ENCODE measurements around the gene OR1D5.
"Not testable (repeated sequence)": the region's sequence is repeated elsewhere in the genome, so short reads cannot be mapped to it uniquely, and the experiment has no call there.

OR1D5 gene, protein sequence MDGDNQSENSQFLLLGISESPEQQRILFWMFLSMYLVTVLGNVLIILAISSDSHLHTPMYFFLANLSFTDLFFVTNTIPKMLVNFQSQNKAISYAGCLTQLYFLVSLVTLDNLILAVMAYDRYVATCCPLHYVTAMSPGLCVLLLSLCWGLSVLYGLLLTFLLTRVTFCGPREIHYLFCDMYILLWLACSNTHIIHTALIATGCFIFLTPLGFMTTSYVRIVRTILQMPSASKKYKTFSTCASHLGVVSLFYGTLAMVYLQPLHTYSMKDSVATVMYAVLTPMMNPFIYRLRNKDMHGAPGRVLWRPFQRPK

DNA sequence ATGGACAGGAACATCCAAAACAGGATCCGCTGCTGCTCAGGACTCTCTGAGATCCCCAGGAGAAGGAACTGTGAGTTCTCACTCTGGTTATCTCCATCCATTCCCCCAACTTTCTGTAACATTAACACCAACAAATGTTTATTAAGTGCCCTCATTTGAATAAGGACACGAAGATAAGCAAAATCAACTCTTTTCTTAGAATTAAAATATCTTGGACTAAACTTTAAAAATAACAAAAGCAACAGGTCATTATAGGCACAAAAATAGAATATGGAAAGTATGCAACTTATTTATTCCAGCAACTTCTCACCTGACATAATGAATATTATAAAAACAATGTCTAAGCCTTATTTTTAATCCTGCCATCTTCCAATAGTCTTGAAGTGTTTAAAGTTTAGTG is at the start of gene OR1D5:
Gene OR1D5, minus strand, starts transcription at position 101 of the 400 bp plus-strand sequence. Its CDS starts 0 bp downstream, at position 101.
- DNase-seq (ENCODE audit: low read depth in 2 of 2) = not testable (repeated sequence)

DNA sequence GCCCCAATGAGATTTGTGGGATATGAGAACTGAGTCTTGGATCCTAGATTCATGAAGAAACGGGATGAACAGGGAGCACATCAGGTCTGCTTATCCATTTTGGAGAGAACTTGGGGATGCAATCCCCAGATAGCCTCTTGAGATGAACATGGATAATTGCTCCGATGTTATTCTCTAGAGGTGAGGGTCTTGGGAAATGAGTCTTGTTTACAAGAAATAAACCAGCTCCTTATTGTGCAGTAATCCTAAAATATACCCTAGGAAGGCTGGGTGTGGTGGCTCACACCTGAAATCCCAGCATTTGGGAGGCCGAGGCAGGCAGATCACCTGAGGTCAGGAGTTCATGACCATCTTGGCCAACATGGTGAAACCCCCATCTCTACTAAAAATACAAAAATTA is 40.9 kb upstream of the OR1D5 start, which contains the start of gene OR1D2:
Gene OR1D2, minus strand, starts transcription at position 101 of the 400 bp plus-strand sequence. CDS start 11,426 bp downstream, outside the sequence.
- DNase-seq (ENCODE audit: low read depth in 2 of 2) = no peak

DNA sequence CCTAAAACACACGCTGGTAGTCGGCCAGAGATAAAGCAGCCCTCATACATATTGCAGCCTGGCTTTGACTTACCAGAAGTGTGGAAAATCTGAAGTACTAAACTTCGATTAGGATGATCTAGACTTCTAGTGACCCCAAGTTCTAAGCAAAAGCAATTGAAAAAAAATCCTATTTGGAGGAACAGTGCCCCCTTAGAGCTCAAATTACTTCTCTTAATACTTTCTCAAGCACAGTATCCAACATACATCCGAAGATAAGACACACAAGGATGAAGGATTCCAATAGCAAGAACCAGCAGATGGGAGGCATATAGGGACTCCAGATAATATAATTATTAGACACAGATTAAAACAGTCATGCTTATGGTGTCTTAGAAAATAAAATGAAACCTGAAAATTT is 10.4 kb upstream of the OR1D5 start:
- not testable (repeated sequence) for DNase-seq (ENCODE audit: low read depth in 2 of 2)

DNA sequence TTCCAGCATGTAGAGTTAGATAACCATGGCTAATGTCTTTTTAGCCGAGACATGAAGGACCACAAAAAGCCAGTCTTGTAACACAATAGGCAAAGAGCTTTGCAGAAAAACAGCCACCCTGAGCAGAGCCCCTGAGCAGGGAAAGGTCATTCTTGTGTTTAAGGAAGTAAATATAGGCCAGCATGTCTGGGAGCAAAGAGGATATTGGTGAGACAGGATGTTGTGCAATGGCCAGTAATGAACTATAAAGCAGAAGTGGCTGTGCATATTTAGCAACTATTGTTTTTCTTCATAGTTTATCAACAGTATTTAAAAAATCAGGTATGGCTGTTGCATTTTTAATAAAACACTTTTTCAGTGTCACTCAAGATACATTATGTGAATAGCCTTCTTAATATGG is 1.8 kb upstream of the OR1D5 start:
- DNase-seq (ENCODE audit: low read depth in 2 of 2) = not testable (repeated sequence)

DNA sequence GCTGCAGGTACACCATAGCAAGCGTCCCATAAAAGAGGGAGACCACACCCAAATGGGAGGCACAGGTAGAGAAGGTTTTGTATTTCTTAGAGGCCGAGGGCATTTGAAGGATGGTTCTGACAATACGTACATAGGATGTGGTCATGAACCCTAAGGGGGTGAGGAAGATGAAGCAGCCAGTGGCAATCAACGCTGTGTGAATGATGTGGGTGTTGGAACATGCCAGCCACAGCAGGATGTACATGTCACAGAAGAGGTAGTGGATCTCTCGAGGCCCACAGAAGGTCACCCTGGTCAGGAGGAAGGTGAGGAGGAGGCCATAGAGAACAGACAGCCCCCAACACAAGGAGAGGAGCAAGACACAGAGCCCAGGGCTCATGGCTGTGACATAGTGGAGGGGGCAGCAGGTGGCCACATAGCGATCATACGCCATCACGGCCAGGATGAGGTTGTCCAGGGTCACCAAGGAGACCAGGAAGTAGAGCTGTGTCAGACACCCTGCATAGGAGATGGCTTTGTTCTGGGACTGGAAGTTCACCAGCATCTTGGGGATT is 506 bp downstream of the OR1D5 start:
- not testable (repeated sequence) for DNase-seq (ENCODE audit: low read depth in 2 of 2)

DNA sequence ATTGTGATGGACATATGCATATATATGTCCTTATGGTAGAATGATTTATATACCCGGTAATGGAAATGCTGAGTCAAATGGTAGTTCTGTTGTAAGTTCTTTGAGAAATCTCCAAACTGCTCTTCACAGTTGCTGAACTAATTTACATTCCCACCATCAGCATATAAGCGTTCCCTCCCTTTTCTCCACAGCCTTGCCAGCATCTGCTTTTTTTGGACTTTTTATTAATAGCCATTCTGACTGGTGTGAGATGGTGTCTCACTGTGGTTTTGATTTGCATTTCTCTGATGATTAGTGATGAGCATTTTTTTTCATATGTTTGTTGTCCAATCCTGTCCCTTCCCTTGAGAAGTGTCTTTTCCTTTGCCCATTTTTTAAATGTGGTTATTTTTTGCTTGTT is 8.5 kb downstream of the OR1D5 start:
- not testable (repeated sequence) for DNase-seq (ENCODE audit: low read depth in 2 of 2)

DNA sequence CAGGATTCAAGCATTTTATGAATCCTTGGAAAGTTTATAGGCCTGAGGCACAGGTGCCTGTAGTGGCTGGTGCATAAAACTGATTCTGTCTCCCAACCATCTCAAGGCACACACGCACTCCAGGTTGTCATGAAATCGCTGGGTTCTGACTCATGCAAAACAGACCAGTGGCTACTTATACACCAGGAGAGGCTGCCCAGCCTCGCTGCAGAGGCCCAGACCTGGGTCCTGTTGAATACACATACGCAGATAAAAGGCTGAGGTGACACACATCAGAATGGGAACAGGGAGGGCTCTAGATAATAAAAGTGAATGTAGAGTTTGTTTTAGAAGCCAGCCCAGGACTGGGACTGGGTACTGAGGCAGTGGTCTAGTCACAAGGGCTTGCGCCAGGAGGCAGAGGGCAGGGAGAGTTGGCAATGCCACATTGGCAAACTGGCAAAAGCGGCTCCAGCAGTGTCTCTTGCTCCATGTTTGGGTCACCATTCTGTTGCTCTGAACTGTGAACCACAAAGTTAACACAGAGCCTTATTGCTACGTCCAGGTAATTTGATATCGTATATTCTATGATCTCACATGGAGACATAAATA is 13.6 kb downstream of the OR1D5 start:
- no peak for DNase-seq (ENCODE audit: low read depth in 2 of 2)

DNA sequence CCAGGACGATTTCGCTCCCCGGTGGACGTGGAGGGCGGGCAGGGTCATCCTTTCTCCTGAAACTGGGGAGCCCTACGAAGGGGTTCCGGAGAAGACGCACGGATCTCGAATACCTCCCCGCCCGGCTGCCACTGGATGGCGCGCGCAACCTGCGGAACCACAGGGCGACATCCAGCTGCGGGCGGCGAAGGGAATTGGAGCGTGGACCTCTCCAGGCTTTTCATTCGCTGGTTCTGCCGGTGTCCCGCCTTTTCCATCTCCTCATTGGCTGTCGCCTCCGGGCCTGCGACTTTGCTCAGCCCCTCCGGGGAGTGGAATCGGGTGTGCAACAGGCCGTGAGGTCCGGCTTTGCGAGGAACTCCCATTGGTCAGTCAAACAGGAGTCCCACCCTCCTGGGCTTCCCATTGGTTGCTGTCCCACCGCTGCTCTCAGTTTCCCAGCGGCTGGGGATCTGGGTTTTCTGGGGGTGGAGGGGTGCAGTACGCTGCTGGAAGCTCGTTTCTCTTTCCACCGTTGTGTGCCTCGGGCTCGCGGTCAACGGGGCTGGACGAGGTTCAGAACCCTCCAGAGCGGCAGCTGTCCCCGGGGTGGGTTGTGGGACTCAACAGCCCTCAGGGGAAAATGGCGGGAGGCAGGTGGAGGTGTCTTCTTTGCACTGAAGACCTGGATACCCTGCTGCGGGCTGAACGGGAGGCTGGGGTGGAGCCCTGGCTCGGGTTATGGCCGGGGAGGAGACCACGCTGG is 14.5 kb downstream of the OR1D5 start:
- DNase-seq (ENCODE audit: low read depth in 2 of 2) = peak; percentile 90 to 91

DNA sequence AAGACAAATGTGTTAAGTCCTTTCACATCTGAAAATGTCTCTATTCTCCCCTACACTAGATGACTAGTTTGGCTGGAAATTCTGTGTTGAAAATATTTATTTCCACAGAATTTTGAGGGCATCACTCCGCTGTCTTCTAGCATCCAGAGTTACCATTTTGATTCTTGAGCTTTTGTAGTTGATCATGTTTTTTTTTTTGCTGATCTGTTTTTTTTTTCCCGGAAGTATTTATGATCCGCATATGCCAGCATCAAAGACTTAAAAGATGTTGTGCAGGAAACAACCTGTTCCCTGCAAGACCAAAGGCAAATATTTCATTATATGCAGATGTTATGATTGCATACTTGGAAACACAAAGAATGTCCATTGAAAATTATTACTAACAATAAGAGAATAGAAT is 16.7 kb downstream of the OR1D5 start:
- no peak for DNase-seq (ENCODE audit: low read depth in 2 of 2)

DNA sequence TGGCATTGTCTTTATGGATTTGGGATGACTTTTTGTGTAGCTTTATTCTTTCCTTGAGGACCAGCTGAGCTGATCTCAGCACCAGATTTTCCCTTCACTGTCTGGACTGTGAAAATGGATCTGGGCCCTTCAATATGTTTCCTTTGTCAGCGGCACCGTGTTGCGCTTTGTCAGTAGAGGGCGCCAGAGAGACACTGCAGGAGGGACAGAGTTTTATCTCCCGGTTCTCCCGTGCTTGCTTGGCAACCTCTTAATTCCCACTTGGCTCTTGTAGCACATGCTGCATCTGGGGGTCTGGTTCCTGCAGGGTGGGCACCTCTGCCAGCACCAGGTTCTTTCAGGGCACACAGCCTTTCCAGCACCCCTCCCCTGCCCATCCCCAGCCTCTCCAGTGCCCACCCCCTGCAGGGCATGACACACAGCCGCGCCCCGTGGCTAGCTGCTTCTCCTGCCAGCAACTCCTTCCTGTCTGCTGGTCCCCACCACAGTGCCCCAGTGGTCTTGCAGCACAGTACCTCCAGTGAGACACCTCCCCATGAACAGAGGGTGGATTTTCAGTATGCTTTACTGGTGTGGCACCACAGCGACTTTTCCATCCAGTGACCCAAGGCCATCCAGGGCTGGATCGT is 19.6 kb downstream of the OR1D5 start:
- no peak for DNase-seq (ENCODE audit: low read depth in 2 of 2)

DNA sequence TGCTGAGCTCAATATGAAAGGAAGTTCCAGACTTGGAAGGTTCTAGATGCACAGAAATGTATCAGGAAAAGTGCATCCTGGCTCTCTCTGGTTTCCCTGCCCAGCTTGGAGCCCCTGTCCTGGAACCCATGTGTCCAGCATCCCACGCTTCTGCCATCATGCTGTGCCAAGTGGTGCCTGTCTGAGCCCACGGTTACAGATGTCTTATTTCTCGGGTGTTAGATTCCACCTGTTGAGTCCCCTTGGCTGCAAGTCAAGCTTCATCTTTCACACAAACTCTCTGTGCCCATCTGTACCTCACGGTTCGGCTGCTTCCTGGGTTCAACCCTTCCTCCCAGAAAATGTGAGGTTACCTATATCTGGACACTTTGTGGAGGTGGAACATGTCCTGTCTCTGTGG is 22.5 kb downstream of the OR1D5 start:
- DNase-seq (ENCODE audit: low read depth in 2 of 2) = no peak

DNA sequence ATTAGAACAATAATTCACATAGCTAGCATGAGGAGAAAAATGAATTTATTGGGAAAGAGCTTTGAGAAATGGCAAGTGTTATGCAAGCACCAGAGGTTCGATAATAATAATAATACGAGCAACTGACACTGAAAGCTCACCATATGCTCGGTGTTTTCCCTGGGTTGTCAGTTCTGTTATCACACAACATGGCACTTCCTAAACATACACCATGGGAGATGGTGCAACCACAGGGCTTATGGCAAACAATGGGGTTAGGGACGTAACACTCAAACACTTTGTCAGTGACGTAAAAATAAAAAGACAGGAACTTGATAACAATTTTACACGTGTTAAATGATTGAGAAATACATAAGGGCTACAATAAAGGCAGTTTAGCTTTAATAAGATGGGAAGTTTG is 23.7 kb downstream of the OR1D5 start:
- no peak for DNase-seq (ENCODE audit: low read depth in 2 of 2)

DNA sequence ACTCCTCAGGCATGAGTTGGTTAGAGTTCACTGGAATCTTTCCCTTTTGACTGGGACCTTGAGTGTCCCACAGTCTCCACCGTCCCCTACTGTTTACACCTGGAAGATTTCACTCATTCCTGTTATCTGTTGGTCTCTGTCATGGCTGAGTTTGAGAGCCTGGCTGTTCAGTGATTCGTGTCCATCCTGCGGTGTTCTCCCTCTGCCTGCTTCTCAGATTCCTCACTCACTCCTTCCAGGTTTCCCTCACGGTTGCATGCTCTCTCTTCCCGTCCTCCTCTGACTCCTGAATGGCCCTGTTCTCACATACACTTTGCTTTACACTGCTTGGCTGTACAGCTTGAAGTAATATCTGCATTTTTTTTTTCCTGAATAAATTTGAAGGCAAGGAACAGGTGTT is 24.5 kb downstream of the OR1D5 start:
- no peak for DNase-seq (ENCODE audit: low read depth in 2 of 2)

DNA sequence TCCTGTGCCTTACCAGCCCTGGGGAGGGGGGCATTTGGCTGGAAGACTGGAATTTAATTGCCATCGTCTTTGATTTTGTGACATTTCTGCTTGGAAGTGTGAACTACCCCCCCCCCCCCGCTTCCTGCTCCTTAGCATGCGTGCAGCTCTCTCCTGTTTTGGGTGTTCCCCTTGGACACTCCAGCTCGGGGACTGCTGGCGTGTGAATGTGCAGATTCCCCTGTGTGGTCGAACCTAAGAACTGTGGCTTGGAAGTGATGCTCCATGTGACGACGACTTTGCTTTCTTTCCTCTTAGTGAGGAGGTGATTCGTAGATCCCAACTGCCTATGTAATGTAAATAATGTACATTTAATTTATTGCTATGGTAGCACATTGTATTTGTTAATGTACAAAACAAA is 26.1 kb downstream of the OR1D5 start:
- DNase-seq (ENCODE audit: low read depth in 2 of 2) = no peak

DNA sequence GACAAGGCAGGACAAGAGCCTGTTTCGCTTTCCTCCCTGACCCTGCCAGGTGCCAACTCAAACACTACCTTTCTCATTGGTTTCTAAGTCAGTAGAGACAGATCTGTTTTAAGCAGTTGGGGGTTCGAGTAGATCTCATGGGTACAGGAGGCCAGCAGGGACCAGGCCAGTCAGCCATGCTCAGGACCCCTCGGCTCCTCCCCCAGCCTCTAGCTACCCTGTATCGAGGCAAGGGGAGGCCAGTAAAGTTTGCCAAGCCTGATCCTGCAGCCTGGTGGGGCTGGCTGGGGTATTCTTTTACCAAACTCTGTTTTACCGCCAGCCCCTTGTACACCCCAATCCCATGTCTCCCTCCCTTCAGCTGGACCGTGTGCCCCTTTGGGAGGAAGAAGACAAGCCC is 26.6 kb downstream of the OR1D5 start:
- DNase-seq (ENCODE audit: low read depth in 2 of 2) = no peak

DNA sequence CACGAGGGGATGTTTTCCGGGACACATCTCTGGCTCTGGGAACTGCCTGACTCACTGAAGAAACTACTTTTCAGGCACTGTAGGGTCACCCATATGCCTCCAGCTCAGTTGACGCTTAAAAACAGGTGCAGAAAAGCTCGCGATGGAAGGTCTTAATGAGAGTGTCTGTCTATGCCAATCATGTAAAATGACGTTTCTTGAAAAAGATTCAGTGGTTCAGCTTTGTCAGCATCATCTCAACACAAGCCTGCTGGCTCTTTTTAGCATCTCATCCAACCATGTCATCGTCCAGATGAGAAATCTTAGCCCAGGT is 27.5 kb downstream of the OR1D5 start:
- DNase-seq (ENCODE audit: low read depth in 2 of 2) = no peak

DNA sequence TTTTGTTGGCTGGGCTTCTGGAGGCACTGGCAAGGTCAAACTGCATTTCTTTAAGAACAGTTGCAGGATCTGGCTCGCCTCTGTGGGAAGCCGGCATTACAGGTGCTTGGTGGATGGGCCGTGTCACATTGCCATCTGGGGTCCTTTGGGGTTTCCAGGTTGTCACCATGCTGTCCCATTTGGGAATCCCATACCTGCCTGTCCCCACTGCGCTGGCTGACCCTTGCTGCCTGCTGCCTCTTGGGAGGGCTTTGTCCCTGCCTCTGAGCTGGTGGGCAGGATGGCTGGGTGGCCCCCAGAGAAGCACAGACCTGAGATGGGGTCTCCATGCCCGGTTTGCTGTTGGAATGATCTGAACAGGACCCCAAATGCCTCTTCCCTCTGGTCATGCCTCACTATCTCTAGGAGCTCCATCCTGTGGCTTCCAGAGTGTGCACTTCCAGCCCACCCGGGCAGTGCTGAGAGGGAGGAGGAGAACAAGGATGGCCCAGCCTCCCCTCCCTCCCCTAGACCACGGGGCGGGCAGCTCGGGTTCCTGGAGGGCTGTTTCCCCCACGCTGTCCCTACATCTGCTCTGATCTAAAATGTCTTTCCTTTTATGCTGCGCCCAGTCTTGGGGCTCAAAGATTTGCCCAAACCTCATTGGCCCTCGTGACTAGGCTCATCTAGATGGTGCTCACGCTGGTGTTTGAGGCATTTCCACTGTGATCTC is 28.0 kb downstream of the OR1D5 start:
- DNase-seq (ENCODE audit: low read depth in 2 of 2) = no peak

DNA sequence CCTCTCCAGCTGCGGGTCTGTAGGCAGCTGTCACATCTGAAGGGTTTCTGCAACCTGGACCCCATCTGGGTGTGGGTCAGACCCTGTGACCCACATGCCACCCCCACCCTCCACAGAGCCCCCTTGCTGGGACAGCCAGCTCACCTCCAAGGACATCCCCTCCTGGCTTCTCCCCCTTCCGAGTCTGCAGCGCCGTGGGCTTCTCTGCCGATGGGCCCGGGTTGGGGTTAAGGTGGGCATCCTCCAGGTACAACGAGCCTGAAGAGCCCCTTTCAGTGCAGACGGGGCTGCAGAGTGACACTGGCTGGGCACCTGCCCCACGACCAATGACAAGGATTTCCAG is 28.9 kb downstream of the OR1D5 start:
- no peak for DNase-seq (ENCODE audit: low read depth in 2 of 2)

DNA sequence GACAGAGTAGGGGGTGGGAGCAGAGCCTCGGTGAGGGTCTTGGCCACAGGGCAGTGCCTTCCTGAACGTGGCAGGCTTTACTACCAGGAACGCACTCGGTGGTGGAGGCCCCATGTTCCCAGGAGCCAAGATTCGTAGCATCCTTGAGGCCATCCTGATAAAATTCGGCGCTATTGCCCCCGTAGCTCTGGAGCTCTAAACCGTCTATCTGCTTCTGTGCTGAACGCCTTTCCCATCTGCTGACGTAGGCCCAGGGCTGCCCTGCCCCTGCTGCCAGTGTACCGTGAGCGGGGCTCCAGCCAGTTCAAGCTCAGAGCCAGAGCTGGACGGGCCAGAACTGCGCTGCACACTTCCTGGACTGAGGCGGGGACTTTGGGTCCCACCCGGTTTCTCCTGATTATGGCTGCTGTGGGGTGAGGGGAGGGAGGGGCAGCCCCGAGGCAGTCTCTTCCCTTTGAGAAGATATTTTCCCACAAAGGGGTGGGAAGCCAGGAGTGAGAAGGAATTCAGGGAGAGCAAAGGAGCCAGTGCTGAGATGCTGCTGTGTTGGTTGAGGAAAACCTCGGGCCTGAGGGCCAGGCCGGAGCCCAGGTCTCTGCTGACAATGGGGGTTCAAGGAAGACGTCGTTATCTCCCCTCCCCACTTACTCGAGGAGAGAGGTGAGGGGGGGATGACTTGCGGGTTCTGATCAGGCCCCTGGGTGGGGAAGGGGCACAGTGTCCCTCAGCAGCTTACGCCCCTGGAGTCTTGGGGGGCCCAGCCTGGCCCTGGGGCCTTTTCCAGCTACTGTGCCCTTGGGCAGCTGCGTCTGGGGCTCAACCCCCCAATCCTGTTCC is 29.4 kb downstream of the OR1D5 start:
- DNase-seq (ENCODE audit: low read depth in 2 of 2) = no peak

DNA sequence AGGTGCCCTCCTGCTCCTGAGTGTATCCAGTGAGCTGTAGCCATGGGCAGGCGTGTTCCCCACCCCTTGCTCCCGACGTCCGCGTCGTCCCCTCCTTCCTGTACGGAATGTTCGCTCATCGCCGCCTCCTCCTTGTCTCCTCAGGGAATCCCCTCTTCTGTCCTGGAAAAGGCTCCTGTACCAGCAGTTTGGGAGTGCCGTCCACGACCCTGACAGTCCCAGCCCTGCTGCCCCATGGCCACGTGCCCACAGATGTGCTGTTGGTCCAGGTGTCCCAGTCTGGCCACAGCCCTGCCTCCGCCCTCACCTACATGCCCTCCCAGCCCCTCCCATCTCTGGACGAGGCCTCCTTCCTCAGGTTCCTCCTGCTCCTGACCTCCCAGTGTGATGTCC is 30.2 kb downstream of the OR1D5 start:
- DNase-seq (ENCODE audit: low read depth in 2 of 2) = no peak
